Measurements from ENCODE around the gene ANKRD37.

ANKRD37 gene

DNA sequence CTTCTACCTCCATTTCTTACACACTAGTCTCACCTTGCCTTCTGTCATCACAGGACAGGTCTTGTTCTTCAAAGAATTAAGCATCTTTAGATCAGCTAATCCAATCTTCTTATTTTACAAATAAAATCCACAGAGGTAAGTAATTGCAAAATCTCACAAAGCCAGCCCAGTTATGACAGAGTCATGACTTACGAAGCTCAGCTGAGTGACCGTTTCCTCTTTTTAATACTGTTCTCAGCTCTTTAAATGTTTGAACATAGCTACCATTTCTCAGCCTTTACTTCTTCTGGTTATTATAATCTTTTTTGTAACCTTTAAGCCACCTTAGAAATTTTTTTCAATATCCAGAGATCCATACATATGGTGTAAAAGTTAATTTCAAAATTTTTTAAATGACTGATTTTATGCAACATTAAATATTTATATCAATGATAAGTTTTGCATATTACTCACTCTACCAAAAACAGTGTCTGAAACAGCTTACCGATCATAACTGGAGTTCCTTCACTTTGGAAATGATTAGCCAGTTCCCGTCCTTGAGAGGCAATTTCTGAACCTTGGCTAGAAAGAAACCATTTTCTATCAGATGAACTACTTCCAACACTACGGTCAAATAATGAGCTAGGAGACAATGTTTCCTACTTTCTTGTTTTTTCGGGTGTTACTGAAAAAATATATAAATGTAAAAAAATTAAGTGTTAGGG is 8.8 kb downstream of the ANKRD37 start:
- no peak for TF ChIP-seq CEBPB (IDR thresholded peaks at IDR 0.05)
- no peak for TF ChIP-seq ZBTB7A (IDR thresholded peaks at IDR 0.05; ENCODE audit: low read depth)
- no peak for TF ChIP-seq RAD21 (IDR thresholded peaks at IDR 0.05; ENCODE audit: low read depth)
- TF ChIP-seq, protein P1, sequence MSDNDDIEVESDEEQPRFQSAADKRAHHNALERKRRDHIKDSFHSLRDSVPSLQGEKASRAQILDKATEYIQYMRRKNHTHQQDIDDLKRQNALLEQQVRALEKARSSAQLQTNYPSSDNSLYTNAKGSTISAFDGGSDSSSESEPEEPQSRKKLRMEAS (IDR thresholded peaks at IDR 0.05), result no peak
- no peak for TF ChIP-seq EP300 (IDR thresholded peaks at IDR 0.05; ENCODE audit: borderline replicate concordance)
- TF ChIP-seq, protein P2, sequence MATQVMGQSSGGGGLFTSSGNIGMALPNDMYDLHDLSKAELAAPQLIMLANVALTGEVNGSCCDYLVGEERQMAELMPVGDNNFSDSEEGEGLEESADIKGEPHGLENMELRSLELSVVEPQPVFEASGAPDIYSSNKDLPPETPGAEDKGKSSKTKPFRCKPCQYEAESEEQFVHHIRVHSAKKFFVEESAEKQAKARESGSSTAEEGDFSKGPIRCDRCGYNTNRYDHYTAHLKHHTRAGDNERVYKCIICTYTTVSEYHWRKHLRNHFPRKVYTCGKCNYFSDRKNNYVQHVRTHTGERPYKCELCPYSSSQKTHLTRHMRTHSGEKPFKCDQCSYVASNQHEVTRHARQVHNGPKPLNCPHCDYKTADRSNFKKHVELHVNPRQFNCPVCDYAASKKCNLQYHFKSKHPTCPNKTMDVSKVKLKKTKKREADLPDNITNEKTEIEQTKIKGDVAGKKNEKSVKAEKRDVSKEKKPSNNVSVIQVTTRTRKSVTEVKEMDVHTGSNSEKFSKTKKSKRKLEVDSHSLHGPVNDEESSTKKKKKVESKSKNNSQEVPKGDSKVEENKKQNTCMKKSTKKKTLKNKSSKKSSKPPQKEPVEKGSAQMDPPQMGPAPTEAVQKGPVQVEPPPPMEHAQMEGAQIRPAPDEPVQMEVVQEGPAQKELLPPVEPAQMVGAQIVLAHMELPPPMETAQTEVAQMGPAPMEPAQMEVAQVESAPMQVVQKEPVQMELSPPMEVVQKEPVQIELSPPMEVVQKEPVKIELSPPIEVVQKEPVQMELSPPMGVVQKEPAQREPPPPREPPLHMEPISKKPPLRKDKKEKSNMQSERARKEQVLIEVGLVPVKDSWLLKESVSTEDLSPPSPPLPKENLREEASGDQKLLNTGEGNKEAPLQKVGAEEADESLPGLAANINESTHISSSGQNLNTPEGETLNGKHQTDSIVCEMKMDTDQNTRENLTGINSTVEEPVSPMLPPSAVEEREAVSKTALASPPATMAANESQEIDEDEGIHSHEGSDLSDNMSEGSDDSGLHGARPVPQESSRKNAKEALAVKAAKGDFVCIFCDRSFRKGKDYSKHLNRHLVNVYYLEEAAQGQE (IDR thresholded peaks at IDR 0.05; ENCODE audit: low read depth), result no peak
- no peak for TF ChIP-seq TAF1 (IDR thresholded peaks at IDR 0.05; ENCODE audit: low read depth)

DNA sequence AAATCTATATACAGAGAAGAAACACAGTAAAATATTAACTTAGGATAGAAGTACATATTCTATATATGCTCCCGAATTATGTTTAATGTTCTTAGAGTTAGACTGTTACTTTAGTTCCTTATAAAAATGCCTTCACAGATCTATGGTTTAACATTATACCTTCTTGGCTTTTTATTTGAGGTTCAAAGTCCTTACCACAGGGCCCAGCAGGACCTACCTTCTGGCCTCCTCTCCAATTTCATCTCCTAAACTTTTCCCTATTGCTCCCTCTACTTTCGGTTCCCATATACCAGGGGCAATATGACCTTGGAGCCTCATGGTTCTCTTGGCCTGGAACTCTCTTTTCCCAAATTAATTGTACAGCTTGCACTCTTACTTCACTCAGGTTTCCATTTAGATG is 11.8 kb downstream of the ANKRD37 start:
- TF ChIP-seq FOXM1 (IDR thresholded peaks at IDR 0.05; ENCODE audit: borderline replicate concordance, low read depth) (no peak), TAF1 (IDR thresholded peaks at IDR 0.05; ENCODE audit: low read depth) (no peak), NFIC (IDR thresholded peaks at IDR 0.05) (no peak), EGR1 (IDR thresholded peaks at IDR 0.05) (no peak), RAD21 (IDR thresholded peaks at IDR 0.05; ENCODE audit: low read depth) (no peak), CREB1 (IDR thresholded peaks at IDR 0.05; ENCODE audit: low read depth) (no peak), TCF12 (IDR thresholded peaks at IDR 0.05; ENCODE audit: low read depth) (no peak), ZBTB7A (IDR thresholded peaks at IDR 0.05; ENCODE audit: low read depth) (no peak), YY1 (IDR thresholded peaks at IDR 0.05; ENCODE audit: low read depth) (no peak), TEAD4 (IDR thresholded peaks at IDR 0.05) (no peak)
- TF ChIP-seq, protein P2 (IDR thresholded peaks at IDR 0.05; ENCODE audit: low read depth), result no peak

DNA sequence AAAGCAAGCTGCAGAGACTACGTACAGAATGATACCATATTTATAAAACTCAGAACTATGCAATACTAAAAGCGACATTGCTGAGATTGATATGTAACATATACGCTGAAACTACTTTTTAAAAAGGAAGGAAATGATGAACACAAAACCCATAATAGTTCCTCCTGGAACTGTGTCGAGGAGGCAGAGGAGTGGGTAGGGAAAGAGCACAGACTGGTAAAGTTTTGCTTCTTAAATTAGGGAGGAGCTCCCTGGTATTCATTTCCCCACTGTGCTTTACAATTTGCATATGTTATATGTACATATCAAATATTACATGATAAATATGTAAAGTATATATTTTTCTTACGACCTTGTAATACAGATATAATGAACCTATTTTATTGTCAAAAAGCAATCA is 15.2 kb downstream of the ANKRD37 start:
- TF ChIP-seq, protein P3, sequence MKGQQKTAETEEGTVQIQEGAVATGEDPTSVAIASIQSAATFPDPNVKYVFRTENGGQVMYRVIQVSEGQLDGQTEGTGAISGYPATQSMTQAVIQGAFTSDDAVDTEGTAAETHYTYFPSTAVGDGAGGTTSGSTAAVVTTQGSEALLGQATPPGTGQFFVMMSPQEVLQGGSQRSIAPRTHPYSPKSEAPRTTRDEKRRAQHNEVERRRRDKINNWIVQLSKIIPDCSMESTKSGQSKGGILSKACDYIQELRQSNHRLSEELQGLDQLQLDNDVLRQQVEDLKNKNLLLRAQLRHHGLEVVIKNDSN (IDR thresholded peaks at IDR 0.05), result no peak
- TF ChIP-seq NFIC (IDR thresholded peaks at IDR 0.05) (no peak), TEAD4 (IDR thresholded peaks at IDR 0.05) (no peak), TAF1 (IDR thresholded peaks at IDR 0.05; ENCODE audit: low read depth) (no peak), TCF12 (IDR thresholded peaks at IDR 0.05; ENCODE audit: low read depth) (no peak), CREB1 (IDR thresholded peaks at IDR 0.05; ENCODE audit: low read depth) (no peak), ZBTB7A (IDR thresholded peaks at IDR 0.05; ENCODE audit: low read depth) (no peak), EGR1 (IDR thresholded peaks at IDR 0.05) (no peak)
- TF ChIP-seq, protein P2 (IDR thresholded peaks at IDR 0.05; ENCODE audit: low read depth), result no peak
- TF ChIP-seq, protein P1 (IDR thresholded peaks at IDR 0.05), result no peak

DNA sequence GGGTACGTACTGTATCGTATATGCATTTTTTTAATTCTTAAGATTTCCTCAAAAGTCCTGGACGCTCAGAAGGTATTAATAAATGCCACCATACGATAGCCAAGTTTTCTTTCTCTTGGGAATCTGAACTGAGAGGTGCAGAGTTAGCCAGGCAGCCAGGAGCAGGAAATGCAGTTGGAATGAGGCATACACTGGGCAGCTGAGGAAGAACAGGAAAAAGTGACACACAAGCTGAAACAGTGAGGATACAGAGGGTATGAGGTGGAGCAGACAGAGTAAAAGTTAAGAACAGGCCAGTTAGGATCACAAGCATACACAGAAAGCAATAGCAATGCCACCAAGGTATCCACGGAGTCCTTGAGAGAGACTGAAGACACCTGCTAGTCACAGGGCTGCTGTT is 15.8 kb downstream of the ANKRD37 start:
- TF ChIP-seq TEAD4 (IDR thresholded peaks at IDR 0.05) (no peak), YY1 (IDR thresholded peaks at IDR 0.05; ENCODE audit: low read depth) (no peak), FOXM1 (IDR thresholded peaks at IDR 0.05; ENCODE audit: borderline replicate concordance, low read depth) (no peak), EGR1 (IDR thresholded peaks at IDR 0.05) (no peak), ZBTB7A (IDR thresholded peaks at IDR 0.05; ENCODE audit: low read depth) (no peak), NFIC (IDR thresholded peaks at IDR 0.05) (no peak), CREB1 (IDR thresholded peaks at IDR 0.05; ENCODE audit: low read depth) (no peak)

DNA sequence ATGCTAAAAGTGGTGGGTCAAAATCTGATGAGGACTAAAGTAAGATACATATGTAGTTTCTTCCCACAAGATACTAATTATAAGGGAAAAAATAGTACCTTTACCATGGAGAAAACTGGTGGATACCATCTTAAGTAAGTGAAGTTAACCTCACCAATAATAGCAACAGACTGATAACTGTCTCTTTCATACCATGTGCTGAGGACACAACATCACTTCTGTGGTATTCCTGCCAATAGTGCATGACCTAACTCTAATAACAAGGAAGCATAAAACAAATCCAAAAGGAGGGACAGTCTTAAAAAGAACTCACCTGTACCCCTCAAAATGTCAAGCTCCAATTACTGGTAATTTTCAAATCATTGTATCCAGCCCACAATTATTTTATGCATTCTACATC is 20.3 kb downstream of the ANKRD37 start:
- TF ChIP-seq FOXM1 (IDR thresholded peaks at IDR 0.05; ENCODE audit: borderline replicate concordance, low read depth), result no peak
- no peak for TF ChIP-seq EP300 (IDR thresholded peaks at IDR 0.05; ENCODE audit: borderline replicate concordance)
- TF ChIP-seq TCF12 (IDR thresholded peaks at IDR 0.05; ENCODE audit: low read depth), result no peak
- TF ChIP-seq RAD21 (IDR thresholded peaks at IDR 0.05; ENCODE audit: low read depth), result no peak
- TF ChIP-seq, protein P1 (IDR thresholded peaks at IDR 0.05), result no peak
- no peak for TF ChIP-seq CREB1 (IDR thresholded peaks at IDR 0.05; ENCODE audit: low read depth)
- TF ChIP-seq CEBPB (IDR thresholded peaks at IDR 0.05), result no peak
